DOHH2 (cell line): ENCODE data around the gene HLX.

ENCODE experiments used
- CTCF ChIP-seq: fragments of 200-600 bp; sonication (generic); IDR thresholded peaks from one replicate; pipeline ENCODE4 v1.5.1; 2014; ENCODE audit warnings: antibody characterized with exemption, mild to moderate bottlenecking, low read depth, low read length; ENCODE audit not compliant: poor library complexity, severe bottlenecking
- EZH2phosphoT487 ChIP-seq: fragments of 200-600 bp; sonication (generic); IDR thresholded peaks from 2 replicates; pipeline ENCODE4 v1.6.1; 2017; ENCODE audit warnings: borderline replicate concordance, mild to moderate bottlenecking, antibody characterized with exemption, low read length, moderate library complexity, mixed read lengths

- TF ChIP-seq CTCF (no peak), EZH2phosphoT487 (no peak)
Measured at GRCh38 chr1:220925707-220926106, 46.5 kb downstream of the HLX start.
